IPS-18a (cell line): Measurements from ENCODE around the gene C22orf39.

Source experiments
- H3K27ac ChIP-seq: one replicate; pipeline ENCODE4 v1.5.1; 2013; ENCODE audit warnings: low read length
- H3K27me3 ChIP-seq: one replicate; pipeline ENCODE4 v1.6.1; 2013; ENCODE audit warnings: mild to moderate bottlenecking, low read length; ENCODE audit not compliant: control insufficient read depth, insufficient read depth
- H3K36me3 ChIP-seq: one replicate; pipeline ENCODE4 v1.6.1; 2013; ENCODE audit warnings: low read depth, low read length; ENCODE audit not compliant: control insufficient read depth
- H3K4me1 ChIP-seq: one replicate; pipeline ENCODE4 v1.6.1; 2013; ENCODE audit warnings: low read depth, low read length; ENCODE audit not compliant: control insufficient read depth
- H3K4me3 ChIP-seq: one replicate; pipeline ENCODE4 v1.5.1; 2013; ENCODE audit warnings: low read length
- H3K9ac ChIP-seq: one replicate; pipeline ENCODE4 v1.6.1; 2013; ENCODE audit warnings: mild to moderate bottlenecking, low read length, moderate library complexity
- H3K9me3 ChIP-seq: one replicate; pipeline ENCODE4 v1.6.1; 2013; ENCODE audit warnings: low read depth, low read length; ENCODE audit not compliant: control insufficient read depth

C22orf39 gene, protein sequence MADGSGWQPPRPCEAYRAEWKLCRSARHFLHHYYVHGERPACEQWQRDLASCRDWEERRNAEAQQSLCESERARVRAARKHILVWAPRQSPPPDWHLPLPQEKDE

DNA sequence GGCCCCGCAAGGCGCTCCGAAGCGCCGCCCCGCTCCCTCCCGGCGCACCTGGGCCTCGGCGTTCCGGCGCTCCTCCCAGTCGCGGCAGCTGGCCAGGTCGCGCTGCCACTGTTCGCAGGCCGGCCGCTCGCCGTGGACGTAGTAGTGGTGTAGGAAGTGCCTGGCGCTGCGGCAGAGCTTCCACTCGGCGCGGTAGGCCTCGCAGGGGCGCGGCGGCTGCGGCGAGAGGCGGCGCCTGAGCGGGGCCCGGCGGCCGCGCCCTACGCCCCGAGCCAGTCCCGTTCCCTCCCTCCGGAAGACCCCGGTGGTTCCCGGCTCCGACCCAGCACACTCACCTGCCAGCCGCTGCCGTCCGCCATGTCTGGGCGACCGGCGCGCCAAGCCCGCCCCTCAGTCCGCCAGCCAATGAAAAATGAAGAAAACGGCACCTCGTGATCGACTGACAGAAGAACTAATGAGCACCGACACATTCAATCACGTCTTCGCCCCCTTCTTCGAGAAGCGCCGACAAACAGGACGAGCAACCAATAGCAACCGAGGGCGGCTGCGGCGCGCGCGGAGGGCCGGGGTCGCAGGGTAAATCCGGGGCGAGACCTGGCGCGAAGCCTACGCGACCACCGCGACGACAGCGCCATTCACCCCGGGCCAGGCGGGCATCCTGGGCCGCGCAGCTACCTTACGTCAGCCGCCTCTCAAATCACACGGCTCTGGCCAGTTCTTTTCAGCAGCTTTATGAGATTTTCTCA, at the start of gene C22orf39:
Gene C22orf39 (minus strand): TSS at position 382 of the 746 bp plus-strand sequence. CDS start 23 bp downstream, at position 359.
- peaks cover 7% of the 10 kb centered on the region for H3K4me1 ChIP-seq
- H3K4me3 ChIP-seq, result peak within 1 kb of the TSS; percentile 97
- peaks cover 7% of the 10 kb centered on the region for H3K27me3 ChIP-seq
- H3K9me3 ChIP-seq, result no peaks in the 10 kb centered on the region
- peaks cover 26% of the 10 kb centered on the region for H3K36me3 ChIP-seq
- peak within 1 kb of the TSS; percentile 91 for H3K27ac ChIP-seq
- H3K9ac ChIP-seq, result peak within 1 kb of the TSS; percentile 88

DNA sequence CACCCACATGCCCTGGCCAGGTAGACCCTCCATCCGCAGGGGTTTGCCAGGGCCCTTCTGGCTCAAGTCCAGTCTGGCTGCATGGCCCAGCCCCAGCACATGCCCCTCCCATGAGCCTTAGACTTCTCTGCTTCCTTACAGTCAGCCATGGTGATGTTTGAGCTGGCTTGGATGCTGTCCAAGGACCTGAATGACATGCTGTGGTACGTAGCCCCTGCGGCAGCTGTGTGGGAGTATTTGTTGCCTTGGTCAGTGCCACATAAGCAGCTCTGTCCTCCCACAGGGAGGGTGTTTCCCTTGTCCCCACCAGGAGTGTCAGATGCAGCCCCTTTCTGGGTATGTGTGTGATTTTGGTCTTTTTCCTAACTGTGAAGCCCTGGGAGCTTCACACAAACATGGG, 49.7 kb upstream of the C22orf39 start:
- Histone ChIP-seq H3K9me3 (no peaks in the 10 kb centered on the region), H3K27ac (no peak overlapping the region), H3K9ac (no peak overlapping the region), H3K4me3 (no peak overlapping the region), H3K27me3 (no peaks in the 10 kb centered on the region), H3K4me1 (no peaks in the 10 kb centered on the region), H3K36me3 (peaks cover 55% of the 10 kb centered on the region)

DNA sequence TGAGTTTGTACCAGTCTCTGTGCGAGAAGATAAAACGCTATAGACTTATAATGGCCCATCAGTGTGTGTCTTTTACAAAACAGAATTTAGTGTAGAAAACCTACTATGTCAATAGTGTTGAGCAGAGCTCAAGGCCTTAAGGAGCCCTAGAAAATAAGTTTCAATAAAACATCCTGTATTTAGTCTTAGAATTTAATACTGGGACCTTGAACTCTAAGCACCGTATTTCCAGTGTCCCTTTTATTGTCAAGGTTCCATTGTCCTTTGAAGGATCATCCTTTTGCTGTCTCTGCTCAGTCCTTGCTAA, 48.8 kb upstream of the C22orf39 start:
- H3K4me1 ChIP-seq, result no peaks in the 10 kb centered on the region

DNA sequence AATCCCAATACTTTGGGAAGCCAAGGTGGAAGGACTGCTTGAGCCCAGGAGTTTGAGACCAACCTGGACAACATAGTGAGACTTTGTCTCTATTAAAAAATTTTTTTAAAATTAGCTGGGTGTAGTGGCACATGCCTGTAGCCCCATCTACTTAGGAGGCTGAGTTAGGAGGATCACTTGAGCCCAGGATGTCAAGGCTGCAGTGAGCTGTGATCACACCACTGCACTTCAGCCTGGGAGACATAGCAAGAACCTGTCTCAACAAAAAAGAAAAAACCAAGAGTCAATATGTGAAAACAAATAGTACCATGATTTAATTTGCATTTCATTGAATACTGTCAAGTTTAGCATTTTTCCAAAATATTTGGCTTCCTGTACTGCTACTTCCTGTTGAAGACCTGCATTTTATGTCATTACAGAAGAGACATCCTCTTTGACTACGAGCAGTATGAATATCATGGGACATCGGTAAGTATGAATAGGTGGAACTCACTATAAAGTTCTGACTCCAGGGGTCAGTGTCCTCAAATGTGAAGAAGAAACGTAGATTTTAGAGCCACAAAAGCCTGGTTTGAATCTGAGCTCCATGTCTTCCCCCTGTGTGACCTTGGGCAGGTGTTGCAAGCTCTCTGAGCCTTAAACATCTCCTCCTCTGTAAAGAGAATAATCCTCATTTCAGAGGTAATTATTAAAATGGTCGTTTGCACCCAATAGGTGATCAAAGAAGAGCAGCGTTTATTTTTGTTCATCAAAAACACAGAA, 48.2 kb upstream of the C22orf39 start:
- Histone ChIP-seq H3K4me1 (no peaks in the 10 kb centered on the region), H3K27me3 (no peaks in the 10 kb centered on the region), H3K27ac (no peak overlapping the region), H3K36me3 (peaks cover 55% of the 10 kb centered on the region), H3K9me3 (no peaks in the 10 kb centered on the region), H3K9ac (no peak overlapping the region), H3K4me3 (no peak overlapping the region)

More for the DNA sequence above, 48.8 kb upstream of the C22orf39 start:
- Histone ChIP-seq H3K9me3 (no peaks in the 10 kb centered on the region), H3K27ac (no peak overlapping the region), H3K36me3 (peaks cover 55% of the 10 kb centered on the region), H3K9ac (no peak overlapping the region), H3K4me3 (no peak overlapping the region), H3K27me3 (no peaks in the 10 kb centered on the region)

DNA sequence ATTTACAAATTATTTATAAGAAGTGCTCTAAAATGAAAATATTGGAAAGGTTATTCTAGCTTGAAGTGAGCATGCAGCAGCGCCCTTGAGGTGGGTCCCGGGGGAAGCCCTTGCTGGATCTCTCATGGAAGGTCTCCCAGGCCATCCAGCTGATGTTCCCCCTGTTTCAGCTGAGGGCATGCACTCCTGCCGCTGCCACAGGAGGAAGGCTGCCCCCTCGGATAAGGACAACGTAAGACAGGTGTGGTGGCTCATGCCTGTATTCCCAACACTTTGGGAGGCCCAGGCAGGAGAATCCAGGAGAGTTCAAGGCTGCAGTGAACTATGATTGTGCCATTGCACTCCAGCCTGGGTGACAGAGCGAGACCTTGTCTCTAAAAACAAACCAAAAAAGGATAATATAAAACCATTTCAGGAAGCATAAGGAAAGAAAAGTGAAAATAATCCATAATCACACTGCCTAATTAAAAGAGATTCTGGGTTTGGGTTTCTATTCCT, 47.2 kb upstream of the C22orf39 start:
- Histone ChIP-seq H3K9me3 (no peaks in the 10 kb centered on the region), H3K36me3 (peaks cover 56% of the 10 kb centered on the region), H3K27me3 (no peaks in the 10 kb centered on the region), H3K4me1 (no peaks in the 10 kb centered on the region), H3K4me3 (no peak overlapping the region), H3K27ac (no peak overlapping the region), H3K9ac (no peak overlapping the region)

DNA sequence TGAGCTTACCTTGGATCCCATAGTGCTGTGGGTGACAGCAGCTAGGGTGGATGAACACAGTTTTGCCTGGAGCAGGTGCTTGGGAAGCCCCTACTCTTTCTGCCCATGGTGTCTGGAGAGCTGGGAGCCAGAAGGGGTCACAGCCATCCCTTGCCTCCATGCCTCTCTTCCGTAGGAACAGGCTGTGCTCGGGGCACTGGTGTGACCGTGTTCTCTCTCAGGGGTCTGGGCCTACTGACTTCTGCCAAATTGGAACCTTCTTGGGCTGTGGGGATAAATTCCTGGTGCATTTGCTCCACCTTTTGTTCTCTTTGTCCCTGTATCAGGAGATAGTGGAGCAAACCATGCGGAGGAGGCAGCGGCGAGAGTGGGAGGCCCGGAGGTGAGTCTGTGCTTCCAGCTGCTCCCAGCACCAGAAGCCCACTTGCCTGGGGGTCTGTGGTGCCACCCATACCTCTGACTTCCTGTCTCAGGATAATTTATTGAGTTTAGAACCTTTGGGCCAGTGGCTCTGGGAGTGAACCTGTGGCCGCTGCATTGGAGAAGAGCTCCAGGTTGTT, 46.6 kb upstream of the C22orf39 start:
- Histone ChIP-seq H3K9me3 (no peaks in the 10 kb centered on the region), H3K27ac (no peak overlapping the region), H3K36me3 (peaks cover 62% of the 10 kb centered on the region), H3K4me3 (no peak overlapping the region), H3K9ac (no peak overlapping the region), H3K27me3 (no peaks in the 10 kb centered on the region), H3K4me1 (no peaks in the 10 kb centered on the region)

DNA sequence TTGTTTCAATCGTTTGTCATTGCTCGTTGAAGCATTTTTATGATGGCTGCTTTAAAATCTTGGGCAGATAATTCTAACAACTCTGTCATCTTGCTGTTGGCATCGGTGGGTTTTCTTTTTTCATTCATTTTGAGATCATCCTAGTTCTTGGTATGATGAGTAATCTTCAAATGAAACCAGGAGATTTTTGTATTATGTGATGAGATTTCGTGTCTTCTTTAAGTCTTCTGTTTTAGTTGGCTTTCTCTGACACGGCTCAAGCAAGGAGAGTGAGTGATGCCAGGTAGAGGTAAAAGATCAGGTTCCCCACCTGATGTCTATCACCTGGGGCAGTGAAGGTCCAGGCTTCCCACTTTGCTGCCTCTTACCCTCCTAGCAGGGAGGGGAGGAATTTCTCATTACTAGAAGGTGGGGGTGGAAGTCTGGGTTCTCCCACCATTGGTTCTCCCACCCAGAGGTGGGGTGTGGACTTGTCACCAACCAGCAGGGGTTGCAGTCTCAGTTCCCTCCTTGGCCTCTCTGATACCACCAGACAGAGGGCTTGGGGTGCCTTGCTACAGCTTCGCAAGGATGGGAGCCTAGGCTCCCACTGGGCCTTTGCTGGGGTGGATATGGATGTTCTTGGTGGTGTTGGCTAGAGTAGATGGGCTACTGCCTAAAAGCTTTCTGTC, 45.1 kb upstream of the C22orf39 start:
- no peaks in the 10 kb centered on the region for H3K9me3 ChIP-seq
- H3K36me3 ChIP-seq, result peaks cover 64% of the 10 kb centered on the region
- no peaks in the 10 kb centered on the region for H3K4me1 ChIP-seq
- H3K4me3 ChIP-seq, result no peak overlapping the region
- no peaks in the 10 kb centered on the region for H3K27me3 ChIP-seq
- no peak overlapping the region for H3K27ac ChIP-seq
- H3K9ac ChIP-seq, result no peak overlapping the region

DNA sequence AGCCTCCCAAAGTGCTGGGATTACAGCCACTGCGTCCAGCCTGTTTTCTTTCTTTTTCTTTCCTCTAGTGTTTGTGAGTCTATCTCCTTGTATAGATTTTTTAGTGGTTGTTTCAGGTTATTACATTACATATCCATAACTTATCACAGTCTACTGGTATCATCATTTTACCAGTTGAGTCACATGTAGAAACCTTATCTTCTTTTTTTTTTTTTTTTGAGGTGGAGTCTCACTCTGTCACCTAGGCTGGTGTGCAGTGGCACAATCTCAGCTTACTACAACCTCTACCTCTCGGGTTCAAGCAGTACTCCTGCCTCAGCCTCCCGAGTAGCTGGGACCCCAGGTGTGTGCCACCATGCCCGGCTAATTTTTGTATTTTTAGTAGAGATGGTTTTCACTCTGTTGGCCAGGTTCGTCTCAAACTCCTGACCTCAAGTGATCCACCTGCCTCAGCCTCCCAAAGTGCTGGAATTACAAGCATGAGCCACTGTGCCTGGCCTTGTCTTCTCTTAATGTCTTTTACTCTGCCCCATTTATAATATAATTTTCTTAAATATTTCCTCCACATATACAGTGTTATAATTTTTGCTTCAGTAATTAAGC, 43.2 kb upstream of the C22orf39 start:
- Histone ChIP-seq H3K4me1 (no peaks in the 10 kb centered on the region), H3K36me3 (peaks cover 52% of the 10 kb centered on the region), H3K9ac (no peak overlapping the region), H3K9me3 (no peaks in the 10 kb centered on the region), H3K27me3 (no peaks in the 10 kb centered on the region), H3K27ac (no peak overlapping the region), H3K4me3 (no peak overlapping the region)

DNA sequence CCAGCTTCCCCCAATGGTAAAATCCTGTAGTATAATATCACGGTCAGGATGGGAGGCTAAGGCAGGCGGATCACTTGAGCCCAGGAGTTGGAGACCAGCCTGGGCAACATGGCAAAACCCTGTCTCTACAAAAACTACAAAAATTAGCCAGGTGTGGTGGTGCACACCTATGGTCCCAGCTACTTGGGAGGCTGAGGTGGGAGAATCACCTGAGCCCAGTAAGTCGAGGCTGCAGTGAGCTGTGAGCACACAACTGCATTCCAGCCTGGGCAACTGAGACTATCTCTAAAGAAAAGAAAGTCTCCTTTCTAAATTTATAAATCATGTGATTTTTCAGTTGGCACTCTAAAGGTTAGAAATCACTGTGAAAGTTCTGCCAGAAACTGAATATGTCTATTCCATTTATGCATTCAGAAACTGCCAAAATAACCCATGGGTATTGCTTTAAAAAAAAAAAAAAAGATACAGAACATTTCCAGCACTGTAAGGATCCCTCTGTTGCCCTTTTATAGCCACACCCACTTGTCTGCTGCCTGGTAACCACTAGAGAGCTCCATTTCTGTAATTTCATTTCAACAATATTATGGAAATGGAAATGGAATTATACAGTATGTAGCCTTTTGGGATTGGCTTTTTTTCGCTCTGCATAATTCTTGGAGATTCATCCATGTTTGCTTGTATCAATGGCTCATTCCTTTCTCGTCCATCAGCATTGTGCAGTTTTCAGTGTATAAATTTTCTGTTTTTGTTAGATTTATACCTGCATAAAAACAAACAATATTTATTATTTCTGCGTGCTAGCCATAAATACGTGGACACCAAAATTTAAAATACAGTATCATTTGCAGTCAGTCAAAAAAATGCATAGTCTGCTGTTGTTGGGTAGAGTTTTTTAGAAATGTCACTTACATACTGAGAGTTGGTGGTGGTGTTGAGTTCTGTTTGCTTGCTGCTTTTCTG, 41.7 kb upstream of the C22orf39 start:
- Histone ChIP-seq H3K9me3 (no peaks in the 10 kb centered on the region), H3K27me3 (no peaks in the 10 kb centered on the region), H3K27ac (no peak overlapping the region), H3K9ac (no peak overlapping the region), H3K4me1 (no peaks in the 10 kb centered on the region), H3K4me3 (no peak overlapping the region), H3K36me3 (peaks cover 54% of the 10 kb centered on the region)

DNA sequence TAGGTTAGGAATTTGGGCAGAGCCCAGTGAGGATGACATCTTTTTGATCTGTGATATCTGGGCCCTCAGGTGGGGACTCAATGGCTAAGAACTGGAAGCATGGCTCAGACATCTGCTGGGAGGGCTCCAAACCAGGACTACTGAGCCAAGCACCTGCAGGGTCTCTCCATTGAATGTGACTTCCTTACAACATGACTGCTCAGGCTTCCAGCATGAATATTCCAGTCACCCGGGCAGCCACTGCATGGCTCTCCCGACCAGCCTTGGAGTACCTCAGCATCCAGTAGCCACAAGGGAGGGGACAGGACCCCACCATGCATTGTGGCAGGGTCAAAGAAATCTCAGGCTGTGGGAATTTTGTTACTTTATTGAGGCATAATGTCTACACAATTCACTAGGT, 40.8 kb upstream of the C22orf39 start:
- no peaks in the 10 kb centered on the region for H3K9me3 ChIP-seq
- no peak overlapping the region for H3K4me3 ChIP-seq
- no peaks in the 10 kb centered on the region for H3K27me3 ChIP-seq
- H3K4me1 ChIP-seq, result no peaks in the 10 kb centered on the region
- no peak overlapping the region for H3K9ac ChIP-seq
- H3K27ac ChIP-seq, result no peak overlapping the region
- peaks cover 59% of the 10 kb centered on the region for H3K36me3 ChIP-seq
